OCI-LY3 (cell line): ENCODE results near the gene ARHGAP29.

Source experiments
- H2AFZ ChIP-seq: fragments of 200-600, 300-600 bp; shearing (Covaris generic); 2 replicates; pipeline ENCODE4 v1.6.0; 2014; ENCODE audit warnings: antibody characterized with exemption, low read depth, low read length
- H3K27ac ChIP-seq: fragments of 200-600, 300-600 bp; sonication (generic); 2 replicates; pipeline ENCODE4 v1.5.1; 2014; ENCODE audit warnings: mild to moderate bottlenecking, low read length, moderate library complexity, mixed read lengths
- H3K27me3 ChIP-seq: fragments of 200-600, 300-600 bp; sonication (generic); 2 replicates; pipeline ENCODE4 v1.6.1; 2014; ENCODE audit warnings: low read depth, low read length, mixed read lengths
- H3K36me3 ChIP-seq: fragments of 200-600, 300-600 bp; sonication (generic); replicated peaks from 2 replicates; pipeline ENCODE3; 2014; ENCODE audit warnings: low read depth, low read length, mixed read lengths
- H3K4me1 ChIP-seq: fragments of 300-600, 200-600 bp; sonication (generic); 2 replicates; pipeline ENCODE4 v1.6.1; 2014; ENCODE audit warnings: low read length, mixed read lengths
- H3K4me2 ChIP-seq: fragments of 200-600, 300-600 bp; sonication (generic); 2 replicates; pipeline ENCODE4 v1.6.1; 2014; ENCODE audit warnings: low read length, mixed read lengths
- H3K4me3 ChIP-seq: fragments of 300-600, 200-600 bp; sonication (generic); 2 replicates; pipeline ENCODE4 v1.5.1; 2014; ENCODE audit warnings: antibody characterized with exemption, mild to moderate bottlenecking, low read length, moderate library complexity
- H3K79me2 ChIP-seq: fragments of 300-600, 200-600 bp; shearing (Covaris generic); 2 replicates; pipeline ENCODE4 v1.6.1; 2014; ENCODE audit warnings: mild to moderate bottlenecking, low read length, mixed read lengths
- H3K9ac ChIP-seq: fragments of 300-600, 200-600 bp; shearing (Covaris generic); 2 replicates; pipeline ENCODE4 v1.6.0; 2014; ENCODE audit warnings: mild to moderate bottlenecking, low read length, moderate library complexity
- H3K9me3 ChIP-seq: fragments of 200-600, 300-600 bp; shearing (Covaris generic); 2 replicates; pipeline ENCODE4 v1.6.1; 2014; ENCODE audit warnings: low read length, mixed read lengths; ENCODE audit not compliant: insufficient read depth
- H4K20me1 ChIP-seq: fragments of 200-600, 300-600 bp; sonication (generic); 2 replicates; pipeline ENCODE4 v1.6.1; 2016; ENCODE audit warnings: low read length, mixed read lengths; ENCODE audit not compliant: insufficient read depth
- EZH2phosphoT487 ChIP-seq: fragments of 200-600 bp; shearing (Covaris generic); IDR thresholded peaks from 2 replicates; pipeline ENCODE4 v1.6.1; 2018; ENCODE audit warnings: antibody characterized with exemption, mixed run types, low read depth
- TF ChIP-seq, protein P1 (sequence below): fragments of 200-600, 300-600 bp; sonication (generic); IDR thresholded peaks from 2 replicates; pipeline ENCODE4 v1.5.1; 2014; ENCODE audit warnings: antibody characterized with exemption, low read length, low read depth

Gene ARHGAP29

DNA sequence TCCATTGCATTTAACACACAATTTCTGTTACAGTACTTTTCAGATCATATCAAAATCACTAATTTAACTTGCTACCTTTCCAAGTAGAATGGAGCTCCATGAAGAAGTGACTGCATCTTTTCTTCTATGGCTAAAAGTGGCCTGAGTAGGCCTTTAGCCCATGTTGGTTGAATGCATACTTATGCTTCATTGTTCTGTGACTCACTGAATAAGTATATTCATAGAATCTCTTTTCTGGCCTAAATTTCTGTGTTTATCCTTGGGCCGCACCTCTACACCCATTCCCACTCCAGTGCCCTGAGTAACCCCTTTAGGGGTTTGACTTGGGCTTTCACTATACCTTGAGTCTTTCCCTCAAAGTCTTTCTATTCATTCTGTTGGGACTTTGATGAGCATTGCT lies 42.1 kb upstream of the ARHGAP29 start:
- no peaks in the 10 kb centered on the region for H3K4me1 ChIP-seq
- H3K4me2 ChIP-seq, result no peak overlapping the region
- H3K36me3 ChIP-seq, result no peaks in the 10 kb centered on the region
- H3K4me3 ChIP-seq, result no peak overlapping the region
- no peaks in the 10 kb centered on the region for H4K20me1 ChIP-seq
- no peak overlapping the region for H2AFZ ChIP-seq
- H3K9ac ChIP-seq, result no peak overlapping the region
- no peaks in the 10 kb centered on the region for H3K79me2 ChIP-seq
- H3K27ac ChIP-seq, result no peak overlapping the region
- no peaks in the 10 kb centered on the region for H3K9me3 ChIP-seq
- no peaks in the 10 kb centered on the region for H3K27me3 ChIP-seq
- no peak for TF ChIP-seq EZH2phosphoT487
- TF ChIP-seq, protein P1, sequence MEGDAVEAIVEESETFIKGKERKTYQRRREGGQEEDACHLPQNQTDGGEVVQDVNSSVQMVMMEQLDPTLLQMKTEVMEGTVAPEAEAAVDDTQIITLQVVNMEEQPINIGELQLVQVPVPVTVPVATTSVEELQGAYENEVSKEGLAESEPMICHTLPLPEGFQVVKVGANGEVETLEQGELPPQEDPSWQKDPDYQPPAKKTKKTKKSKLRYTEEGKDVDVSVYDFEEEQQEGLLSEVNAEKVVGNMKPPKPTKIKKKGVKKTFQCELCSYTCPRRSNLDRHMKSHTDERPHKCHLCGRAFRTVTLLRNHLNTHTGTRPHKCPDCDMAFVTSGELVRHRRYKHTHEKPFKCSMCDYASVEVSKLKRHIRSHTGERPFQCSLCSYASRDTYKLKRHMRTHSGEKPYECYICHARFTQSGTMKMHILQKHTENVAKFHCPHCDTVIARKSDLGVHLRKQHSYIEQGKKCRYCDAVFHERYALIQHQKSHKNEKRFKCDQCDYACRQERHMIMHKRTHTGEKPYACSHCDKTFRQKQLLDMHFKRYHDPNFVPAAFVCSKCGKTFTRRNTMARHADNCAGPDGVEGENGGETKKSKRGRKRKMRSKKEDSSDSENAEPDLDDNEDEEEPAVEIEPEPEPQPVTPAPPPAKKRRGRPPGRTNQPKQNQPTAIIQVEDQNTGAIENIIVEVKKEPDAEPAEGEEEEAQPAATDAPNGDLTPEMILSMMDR, result no peak

- no peak overlapping the region for H3K4me2 ChIP-seq
- no peak overlapping the region for H2AFZ ChIP-seq
- H3K36me3 ChIP-seq, result no peaks in the 10 kb centered on the region
- H4K20me1 ChIP-seq, result no peaks in the 10 kb centered on the region
- TF ChIP-seq, protein P1, result no peak
- TF ChIP-seq EZH2phosphoT487, result no peak
- H3K27me3 ChIP-seq, result no peaks in the 10 kb centered on the region
- no peaks in the 10 kb centered on the region for H3K79me2 ChIP-seq
- H3K4me1 ChIP-seq, result no peaks in the 10 kb centered on the region
- no peak overlapping the region for H3K9ac ChIP-seq
- no peaks in the 10 kb centered on the region for H3K9me3 ChIP-seq
- no peak overlapping the region for H3K27ac ChIP-seq
- H3K4me3 ChIP-seq, result no peak overlapping the region
Measured at GRCh38 chr1:94279038-94279437, 41.7 kb upstream of the ARHGAP29 start.

- Histone ChIP-seq H3K27ac (no peak overlapping the region), H3K4me3 (no peak overlapping the region), H4K20me1 (no peaks in the 10 kb centered on the region), H3K79me2 (no peaks in the 10 kb centered on the region), H3K27me3 (no peaks in the 10 kb centered on the region), H3K9me3 (no peaks in the 10 kb centered on the region), H3K4me2 (no peak overlapping the region), H2AFZ (no peak overlapping the region), H3K9ac (no peak overlapping the region), H3K4me1 (no peaks in the 10 kb centered on the region), H3K36me3 (no peaks in the 10 kb centered on the region)
- TF ChIP-seq EZH2phosphoT487, result no peak
- TF ChIP-seq, protein P1, result no peak
Measured at GRCh38 chr1:94276988-94277434, 39.6 kb upstream of the ARHGAP29 start.

DNA sequence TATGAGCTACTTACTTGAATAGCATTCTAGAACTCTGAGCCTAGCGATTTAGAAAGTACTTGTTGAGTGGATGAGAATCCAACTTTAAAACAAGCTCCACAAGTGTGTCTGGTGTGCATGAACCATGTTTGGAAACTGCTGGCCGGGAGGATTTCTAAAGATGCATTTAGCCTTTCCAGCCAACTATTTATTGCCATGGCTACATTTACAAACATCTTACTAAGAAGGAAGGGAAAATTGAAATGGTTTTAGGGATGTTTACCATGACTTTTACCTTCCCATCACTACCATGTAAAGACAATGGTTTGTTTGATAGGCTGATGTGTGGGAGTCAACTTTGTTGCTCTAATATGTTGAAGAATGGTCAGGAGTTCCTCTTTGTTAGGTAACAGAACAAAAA lies 37.7 kb upstream of the ARHGAP29 start:
- no peaks in the 10 kb centered on the region for H3K9me3 ChIP-seq
- no peaks in the 10 kb centered on the region for H3K79me2 ChIP-seq
- H2AFZ ChIP-seq, result no peak overlapping the region
- no peaks in the 10 kb centered on the region for H4K20me1 ChIP-seq
- H3K4me3 ChIP-seq, result no peak overlapping the region
- no peaks in the 10 kb centered on the region for H3K27me3 ChIP-seq
- TF ChIP-seq, protein P1, result no peak
- no peak for TF ChIP-seq EZH2phosphoT487
- H3K27ac ChIP-seq, result no peak overlapping the region
- no peaks in the 10 kb centered on the region for H3K4me1 ChIP-seq
- no peak overlapping the region for H3K9ac ChIP-seq
- no peak overlapping the region for H3K4me2 ChIP-seq
- no peaks in the 10 kb centered on the region for H3K36me3 ChIP-seq
